HG02970 (cell line): Measurements from ENCODE around the gene MBP.
A peak's percentile ranks its signal among the peaks of the same experiment; 100 is the strongest.

Source experiments
- ATAC-seq: cut with Tn5 transposase; IDR thresholded peaks from one replicate; pipeline ENCODE4 v1.9.1; 2021; ENCODE audit warnings: mild to moderate bottlenecking, moderate library complexity, moderate number of reproducible peaks; ENCODE audit not compliant: unreplicated experiment, low FRiP score

The MBP gene

GRCh38 chr18:77103187-77103850, 29.3 kb downstream of the MBP start:
- ATAC-seq, result no peak

GRCh38 chr18:77102259-77103040, 30.1 kb downstream of the MBP start:
- ATAC-seq, result peak; percentile 65

- peak; percentile 44 for ATAC-seq
Observed at GRCh38 chr18:77101410-77102258, 30.9 kb downstream of the MBP start.

- ATAC-seq, result no peak
Observed at GRCh38 chr18:77100751-77101355, 31.7 kb downstream of the MBP start.

- ATAC-seq, result no peak
Observed at GRCh38 chr18:77099485-77100370, 32.9 kb downstream of the MBP start.

- ATAC-seq, result no peak
Observed at GRCh38 chr18:77098538-77099174, 33.9 kb downstream of the MBP start.

GRCh38 chr18:77098029-77098428, 34.6 kb downstream of the MBP start:
- no peak for ATAC-seq

GRCh38 chr18:77096936-77097886, 35.4 kb downstream of the MBP start:
- ATAC-seq, result no peak

- no peak for ATAC-seq
Observed at GRCh38 chr18:77095391-77096371, 36.9 kb downstream of the MBP start.

- no peak for ATAC-seq
Observed at GRCh38 chr18:77093586-77093985, 39.0 kb downstream of the MBP start.

- no peak for ATAC-seq
Observed at GRCh38 chr18:77093067-77093430, 39.5 kb downstream of the MBP start.

GRCh38 chr18:77092104-77093066, 40.2 kb downstream of the MBP start:
- ATAC-seq, result no peak

- no peak for ATAC-seq
Observed at GRCh38 chr18:77091366-77091765, 41.2 kb downstream of the MBP start.

GRCh38 chr18:77090546-77091174, 41.9 kb downstream of the MBP start:
- ATAC-seq, result no peak

GRCh38 chr18:77089723-77090285, 42.8 kb downstream of the MBP start:
- ATAC-seq, result no peak
